ENCODE measurements around the gene GABRG3.

The GABRG3 gene

DNA sequence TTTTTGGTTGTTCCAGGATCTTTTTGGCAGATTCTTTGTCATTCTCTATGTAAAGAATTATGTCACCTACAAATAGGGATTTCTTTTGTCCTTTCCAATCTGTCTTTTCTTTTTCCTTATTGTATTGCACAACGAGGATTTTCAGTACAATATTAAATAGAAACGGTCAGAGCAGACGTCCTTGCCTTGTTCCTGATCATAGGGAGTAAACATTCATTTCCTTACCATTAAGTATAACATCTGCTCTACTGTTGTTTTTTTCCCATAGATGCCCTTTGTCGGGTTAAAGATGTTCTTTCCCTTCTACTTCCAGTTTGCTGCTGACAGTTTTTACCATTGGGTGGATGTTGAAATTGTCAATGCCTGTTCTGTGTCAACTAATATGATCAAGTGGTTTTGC is 599.8 kb downstream of the GABRG3 start:
- no peak for DNase-seq (ENCODE audit: low read depth in 2 of 2)

DNA sequence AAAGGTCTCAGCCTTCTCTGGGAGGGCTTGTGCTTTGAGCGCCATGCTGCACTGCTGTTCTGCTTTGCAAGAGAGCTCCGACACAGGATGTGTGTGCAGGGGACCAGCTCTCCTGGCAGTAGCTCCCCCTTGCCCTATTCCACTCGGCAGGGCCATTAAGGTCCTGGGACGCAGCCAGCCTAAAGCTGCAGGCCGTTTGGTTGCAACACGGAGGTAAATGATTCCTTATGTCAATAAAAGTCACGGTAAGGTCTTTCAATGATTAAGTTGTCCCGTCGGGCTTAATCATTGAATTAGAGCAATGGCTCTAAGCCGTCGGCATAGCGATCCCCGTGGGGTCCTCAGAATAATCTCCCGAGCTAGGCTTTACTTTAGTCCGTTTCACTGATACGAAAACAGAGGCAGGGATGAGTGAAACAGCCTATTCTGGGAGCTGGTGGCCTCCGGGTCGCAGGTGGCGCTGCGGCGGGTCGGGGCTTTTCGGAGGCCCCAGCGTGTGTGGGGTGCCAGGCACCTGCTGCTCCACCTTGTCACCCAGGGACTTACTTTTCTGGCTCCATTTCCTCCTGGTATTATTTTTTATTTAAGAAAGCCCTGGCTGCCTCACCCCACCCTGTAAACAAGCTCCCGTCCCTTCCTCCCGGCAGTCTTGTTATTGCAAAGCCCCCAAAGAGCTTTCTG is 603.0 kb downstream of the GABRG3 start:
- DNase-seq (ENCODE audit: low read depth in 2 of 2): no peak

DNA sequence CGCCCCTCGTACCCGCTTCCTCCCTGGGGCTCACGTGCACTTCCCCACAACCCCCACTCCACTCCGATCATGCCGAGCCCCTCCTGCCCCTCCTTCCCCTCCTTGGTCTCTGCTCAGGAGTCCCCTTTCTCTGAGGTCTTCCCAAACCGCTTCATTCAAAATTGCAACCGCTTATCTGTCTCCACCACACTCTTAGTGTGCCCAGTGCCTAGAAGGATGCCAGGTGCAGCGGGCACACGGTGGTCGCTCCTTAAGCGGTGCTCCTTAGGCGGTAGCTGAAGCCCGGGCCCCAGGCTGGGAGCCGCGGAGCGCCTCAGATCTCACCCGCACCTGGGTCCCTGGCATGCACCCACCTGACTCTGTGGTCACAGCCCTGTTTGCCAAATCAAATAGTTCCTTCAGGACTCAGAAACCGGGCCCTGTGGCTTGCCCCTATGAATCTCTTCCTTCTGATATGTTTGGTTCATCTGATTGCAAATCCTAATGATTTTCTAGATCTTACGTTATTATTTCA is 603.6 kb downstream of the GABRG3 start:
- DNase-seq (ENCODE audit: low read depth in 2 of 2): no peak

DNA sequence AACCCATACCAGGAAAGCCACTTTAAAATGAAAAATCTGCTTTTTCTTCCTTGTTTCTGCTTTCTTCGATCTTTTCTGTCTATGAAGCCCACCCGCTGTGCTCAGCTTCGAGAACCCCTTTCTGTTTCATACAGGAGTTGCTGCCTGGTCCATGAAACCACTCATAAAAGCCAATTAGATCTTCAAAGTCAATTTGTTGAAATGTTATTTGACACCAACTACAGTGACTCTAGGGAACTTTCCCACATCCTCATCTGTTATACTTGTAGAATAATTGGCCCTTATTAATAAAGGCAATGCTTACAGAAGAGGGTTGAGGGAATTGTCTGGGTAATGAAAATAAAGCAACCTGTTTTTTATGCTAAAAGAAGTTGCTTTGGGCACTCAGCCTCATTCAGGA is 604.5 kb downstream of the GABRG3 start:
- DNase-seq (ENCODE audit: low read depth in 2 of 2): no peak

DNA sequence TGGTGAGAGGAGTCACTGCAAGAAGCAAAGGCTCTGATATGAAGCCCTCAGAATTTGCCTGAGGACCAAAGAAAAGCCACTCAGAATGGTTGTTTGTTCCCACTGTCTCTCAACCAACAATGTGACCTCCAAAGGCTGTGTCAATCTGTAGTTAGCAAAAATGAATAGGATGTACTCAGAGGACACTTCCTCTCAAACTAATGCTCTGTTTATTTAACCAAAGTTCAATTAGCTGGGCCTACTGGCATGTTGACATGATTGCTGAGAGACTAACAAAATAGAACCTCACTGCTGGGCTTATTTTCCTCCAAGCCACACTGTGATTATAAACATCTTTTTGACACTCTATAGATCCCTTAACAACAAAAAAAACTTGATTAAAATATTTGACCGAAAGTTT is 605.6 kb downstream of the GABRG3 start:
- DNase-seq (ENCODE audit: low read depth in 2 of 2): no peak

DNA sequence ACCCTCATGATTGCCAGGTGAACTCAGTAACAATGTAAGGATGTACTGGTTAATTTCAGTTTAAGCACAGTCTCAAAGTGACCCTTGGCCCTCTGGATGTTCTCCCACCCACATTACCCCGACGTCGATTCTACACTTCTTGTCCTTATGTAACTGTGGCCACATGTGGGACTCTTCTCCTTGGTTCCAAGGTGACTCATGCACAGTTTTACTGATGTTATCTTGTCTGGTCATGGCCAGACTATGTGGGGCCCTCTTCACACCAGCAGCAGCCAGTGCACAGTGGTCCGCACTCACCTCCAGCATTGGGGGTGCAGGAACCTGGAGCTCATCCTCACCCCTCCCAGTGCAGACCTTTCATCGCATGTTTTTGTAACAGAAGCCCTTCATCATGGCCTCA is 608.8 kb downstream of the GABRG3 start:
- no peak for DNase-seq (ENCODE audit: low read depth in 2 of 2)

DNA sequence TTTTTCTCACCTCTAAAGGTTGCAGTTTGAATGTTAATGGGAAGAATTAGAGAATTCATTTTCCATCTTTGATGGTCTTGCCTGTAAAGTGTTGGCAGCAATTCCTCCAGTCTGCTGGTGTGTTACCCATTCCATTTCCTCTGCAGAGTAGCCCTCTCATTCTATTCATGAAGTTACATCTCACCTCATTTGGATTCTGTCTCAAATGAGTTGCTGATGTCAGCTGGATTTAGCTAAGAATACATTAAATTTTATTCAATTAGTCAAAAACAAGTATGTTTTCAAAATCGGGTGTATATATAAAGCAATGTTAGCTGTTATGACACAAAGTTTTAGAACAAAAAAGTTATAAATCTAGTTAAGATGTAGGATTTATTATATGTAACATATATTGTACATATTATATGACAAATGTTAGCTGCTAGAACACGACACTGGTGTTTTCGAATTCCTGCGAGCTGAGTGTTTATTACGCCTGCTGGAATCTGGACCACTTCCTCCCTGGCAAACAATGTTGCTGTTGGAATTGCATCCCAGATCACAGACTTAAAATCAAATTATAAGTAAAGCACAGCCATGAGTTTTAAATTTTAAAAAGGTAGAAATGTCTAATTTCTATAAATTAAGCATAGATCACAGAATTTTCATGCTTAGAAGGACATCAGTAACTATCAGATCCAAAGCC is 611.9 kb downstream of the GABRG3 start:
- peak; percentile 51 to 53 for DNase-seq (ENCODE audit: low read depth in 2 of 2)

DNA sequence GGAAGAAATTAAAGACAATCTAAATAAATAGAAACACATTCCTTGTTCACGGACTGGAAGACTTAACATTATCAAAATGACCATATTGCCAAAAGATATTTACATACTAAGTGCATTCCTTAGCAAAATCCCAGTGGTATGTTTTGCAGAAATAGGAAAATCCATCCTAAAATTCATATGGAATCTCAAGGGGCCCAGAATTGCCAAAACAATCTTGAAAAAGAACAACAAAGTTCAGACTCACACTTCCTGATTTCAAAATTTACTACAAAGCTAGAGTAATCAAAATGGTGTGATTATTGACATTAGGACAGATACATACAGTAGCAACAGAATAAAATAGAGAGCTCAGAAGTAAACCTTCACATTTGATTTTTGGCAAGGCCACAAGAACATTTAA is 612.7 kb downstream of the GABRG3 start:
- peak in 1 of 2 experiments; percentile 3 for DNase-seq (ENCODE audit: low read depth in 2 of 2)

DNA sequence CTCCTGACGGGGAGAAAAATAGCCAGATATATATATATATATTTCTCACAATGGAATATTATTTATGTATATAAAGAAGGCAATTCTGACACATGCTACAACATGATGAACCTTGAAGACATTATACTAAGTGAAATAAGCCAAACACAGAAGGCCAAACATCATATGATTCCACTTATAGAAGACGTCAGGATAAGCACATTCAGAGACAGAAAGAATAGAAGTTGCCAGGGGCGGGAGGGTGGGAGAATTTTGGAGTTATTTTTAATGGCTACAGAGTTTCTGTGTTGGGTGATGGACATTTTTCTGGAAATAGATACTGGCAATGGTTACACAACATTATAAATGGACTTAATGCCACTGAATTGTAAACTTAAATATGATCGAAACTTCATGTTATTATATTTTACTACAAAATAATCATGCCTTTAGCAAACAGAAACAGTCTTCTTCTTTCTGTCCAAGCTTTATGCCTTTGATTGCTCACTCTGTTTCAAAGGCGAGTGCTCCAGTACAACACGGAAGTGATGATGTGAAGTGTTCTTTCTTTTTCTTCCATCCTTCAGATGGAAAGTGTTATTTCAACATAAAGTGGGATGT is 614.2 kb downstream of the GABRG3 start:
- DNase-seq (ENCODE audit: low read depth in 2 of 2): no peak

DNA sequence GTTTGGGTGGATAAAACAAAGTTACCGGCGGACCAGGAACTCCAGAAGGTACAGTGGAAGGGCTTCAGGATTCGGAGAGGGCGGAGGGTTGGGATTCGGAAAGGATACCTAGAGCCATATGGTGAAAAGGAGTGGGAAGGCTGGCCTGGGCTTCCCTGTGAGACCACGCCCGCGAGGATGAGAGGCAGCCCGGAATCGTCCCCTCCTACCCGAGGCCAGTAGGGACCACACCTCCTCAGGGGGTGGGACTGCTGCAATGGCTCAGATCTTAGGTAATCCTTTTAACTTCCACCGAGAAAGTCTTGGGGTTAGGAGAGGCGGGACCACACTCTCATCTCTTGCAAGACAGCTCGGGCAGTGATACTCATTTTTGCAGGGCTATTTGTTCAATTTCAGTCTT is 616.8 kb downstream of the GABRG3 start:
- DNase-seq (ENCODE audit: low read depth in 2 of 2): no peak

DNA sequence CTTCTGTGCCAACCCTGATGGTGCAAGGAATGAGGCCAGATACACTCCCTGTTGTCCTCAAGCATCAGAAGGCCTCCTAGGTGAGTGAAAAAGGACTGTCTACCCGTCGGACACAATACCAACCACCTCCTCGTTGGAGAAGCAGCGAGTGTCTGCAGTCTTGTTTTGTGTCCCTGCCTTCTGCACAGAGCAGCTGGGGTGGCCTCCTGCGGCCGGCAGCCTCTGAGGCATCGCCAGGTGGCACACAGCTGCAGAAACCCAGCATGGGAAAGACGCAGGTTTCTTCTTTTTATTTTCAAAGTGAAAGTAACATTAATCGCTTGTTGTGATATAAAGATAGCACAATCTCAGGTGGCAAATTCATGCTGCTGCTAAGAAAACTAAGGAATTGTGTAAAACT is 618.3 kb downstream of the GABRG3 start:
- no peak for DNase-seq (ENCODE audit: low read depth in 2 of 2)

DNA sequence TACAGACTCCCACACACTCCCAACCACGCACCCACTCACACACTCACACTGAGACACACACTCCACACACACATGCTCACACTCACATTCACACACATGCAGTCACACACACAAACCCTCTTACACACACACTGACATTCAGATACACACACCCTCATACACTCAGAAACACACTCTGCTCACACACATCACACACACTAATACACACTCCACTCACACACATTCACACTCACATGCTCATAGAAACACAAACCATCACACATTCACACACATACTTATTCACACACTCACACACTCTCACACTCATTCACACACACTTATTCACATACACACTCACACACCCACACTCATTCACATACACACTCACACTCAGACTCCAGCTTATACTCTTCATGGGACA is 618.8 kb downstream of the GABRG3 start:
- DNase-seq (ENCODE audit: low read depth in 2 of 2): no peak

All from fibroblast of skin of left quadriceps (primary cell).